DMS153 treated with DMSO at 0.1 percent for 48 hours (cell line): ENCODE data around the gene PDE1C.

Experiments used
- DNase-seq: peaks from one replicate; lab custom pipeline; 2025; ENCODE audit not compliant: unreplicated experiment; lab: John Stamatoyannopoulos, UW

Gene PDE1C

GRCh38 chr7:31788445-31788844, 281.8 kb downstream of the PDE1C start:
- DNase-seq, result no peak

GRCh38 chr7:31786326-31786725, 283.9 kb downstream of the PDE1C start:
- DNase-seq, result no peak

DNA sequence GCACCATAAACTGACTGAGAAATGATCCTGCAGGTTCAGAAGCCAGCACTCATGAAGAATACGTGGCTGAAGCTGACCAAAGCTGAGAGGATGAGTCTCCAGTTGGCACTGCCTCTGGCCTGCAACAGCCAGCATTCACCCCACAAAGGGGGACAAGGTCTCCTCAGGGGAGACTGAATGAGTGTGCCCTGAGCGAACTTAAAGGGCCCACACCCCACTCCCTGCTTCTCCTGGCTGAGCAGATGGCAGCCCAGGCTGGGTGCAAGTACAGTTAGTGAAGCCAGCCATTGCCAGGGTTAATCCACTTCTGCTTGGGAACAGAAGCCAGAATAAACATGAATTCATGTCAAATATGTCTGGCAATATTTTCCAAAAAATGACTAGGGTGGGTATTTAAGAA, 285.1 kb downstream of the PDE1C start:
- no peak for DNase-seq

- no peak for DNase-seq
These were observed 287.0 kb downstream of the PDE1C start for GRCh38 chr7:31783221-31783620.

DNA sequence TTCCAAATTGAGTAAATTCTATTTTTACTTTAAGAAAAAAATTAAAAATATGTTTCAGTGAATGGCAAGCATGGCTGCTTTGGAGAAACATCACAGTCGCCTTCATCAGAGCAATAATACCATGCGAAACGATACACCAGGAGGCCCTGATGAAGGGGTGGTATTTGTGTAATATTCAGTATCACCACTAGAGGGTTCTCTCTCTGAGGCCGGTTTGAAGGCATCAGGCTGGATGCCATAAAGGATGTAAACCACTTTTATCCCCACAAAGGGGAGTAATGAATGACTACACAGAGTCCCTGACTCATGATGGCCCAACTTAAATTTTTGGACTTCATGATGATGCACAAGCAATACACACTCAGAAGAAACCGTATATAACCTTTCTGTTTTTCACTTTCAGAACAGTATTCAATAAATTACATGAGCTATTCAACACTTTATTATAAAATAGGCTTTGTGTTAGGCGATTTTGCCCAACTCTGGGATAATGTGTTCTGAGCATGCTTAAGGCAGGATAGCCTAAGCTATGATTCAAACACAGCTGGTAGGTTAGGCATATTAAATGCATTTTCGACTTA, 287.7 kb downstream of the PDE1C start:
- DNase-seq, result peak; percentile 80

DNA sequence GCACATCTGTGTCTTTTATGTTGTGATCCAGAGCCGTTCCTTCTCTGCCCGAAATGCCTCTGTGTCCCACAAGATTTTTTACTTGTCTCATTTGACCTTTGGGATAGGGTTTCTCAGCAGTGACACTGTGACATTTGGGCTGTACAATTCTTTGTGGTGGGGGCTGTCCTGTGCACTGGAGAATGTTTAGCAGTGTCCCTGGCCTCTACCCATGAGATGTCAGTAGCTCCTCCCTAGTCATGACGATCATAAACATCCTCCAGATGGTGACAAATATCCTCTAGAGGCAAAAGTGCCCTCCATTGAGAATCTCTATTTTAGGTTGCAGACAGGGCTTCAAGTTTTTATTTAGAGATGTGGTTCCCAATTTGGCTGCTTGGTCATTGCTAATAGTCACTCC, 291.9 kb downstream of the PDE1C start:
- no peak for DNase-seq

DNA sequence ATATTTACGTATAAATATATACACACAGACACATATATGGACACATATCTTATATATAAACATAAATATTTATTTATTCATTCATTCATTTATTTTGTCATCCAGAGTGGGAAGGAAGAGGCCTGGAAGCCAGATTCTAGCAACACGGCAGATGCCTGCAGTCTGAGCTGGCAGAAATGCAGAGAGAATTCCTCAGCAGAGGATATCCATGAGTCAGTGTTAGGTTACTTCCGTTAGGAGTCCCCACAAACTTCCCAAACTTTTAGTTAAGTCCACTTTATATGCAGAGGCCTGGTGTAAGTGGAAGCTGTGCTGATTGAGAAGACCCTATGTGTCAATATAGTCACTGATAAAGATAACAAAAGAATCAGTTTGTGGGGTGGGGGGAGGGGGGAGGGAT, 293.6 kb downstream of the PDE1C start:
- no peak for DNase-seq

GRCh38 chr7:31775556-31775955, 294.7 kb downstream of the PDE1C start:
- DNase-seq, result peak; percentile 80

DNA sequence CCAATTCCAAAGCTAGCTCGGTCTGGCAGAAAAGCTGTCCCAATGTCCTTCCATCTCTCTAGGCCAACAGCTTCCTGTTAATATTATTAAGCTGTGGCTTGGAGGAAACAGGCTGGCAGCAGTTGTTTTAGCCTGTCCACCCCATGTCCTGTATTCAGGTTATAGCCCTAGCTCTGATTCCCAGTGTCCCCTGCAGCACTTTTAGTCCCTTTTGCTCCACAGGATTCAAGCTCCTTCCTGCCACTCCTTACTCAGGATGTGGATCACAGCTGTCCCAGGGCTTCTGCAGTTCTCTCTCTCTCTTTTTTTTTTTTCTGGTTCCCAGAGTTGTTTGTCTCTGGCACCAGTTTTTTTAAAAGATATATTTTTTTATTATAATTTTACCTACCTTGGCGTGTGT, 298.0 kb downstream of the PDE1C start:
- DNase-seq, result no peak

- no peak for DNase-seq
These were observed 302.4 kb downstream of the PDE1C start for GRCh38 chr7:31767686-31768358.

GRCh38 chr7:31764462-31764861, 305.7 kb downstream of the PDE1C start:
- DNase-seq, result no peak

GRCh38 chr7:31763548-31763947, 306.7 kb downstream of the PDE1C start:
- no peak for DNase-seq

- DNase-seq, result no peak
These were observed 308.6 kb downstream of the PDE1C start for GRCh38 chr7:31761646-31762045.

- no peak for DNase-seq
These were observed 311.5 kb downstream of the PDE1C start for GRCh38 chr7:31758755-31759154.

DNA sequence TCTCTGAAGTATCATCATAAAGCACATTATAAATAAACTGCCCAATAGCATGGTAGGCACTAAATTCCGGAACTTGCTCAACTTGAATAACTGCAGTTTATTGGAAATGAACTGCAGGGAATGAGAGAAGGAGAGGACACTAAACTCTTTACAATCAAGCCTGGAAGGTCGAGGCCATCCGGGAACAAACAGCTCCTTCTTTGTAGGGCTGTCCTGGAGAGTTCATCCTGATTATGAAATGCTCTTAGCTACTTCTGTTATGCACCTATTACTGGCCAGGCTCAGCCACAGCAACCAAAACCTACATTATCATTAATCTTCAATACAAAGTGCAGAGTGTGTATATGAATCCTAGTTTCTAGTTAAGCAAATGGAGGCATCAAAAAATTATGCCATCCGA, 318.5 kb downstream of the PDE1C start:
- DNase-seq, result no peak

GRCh38 chr7:31748084-31748483, 322.1 kb downstream of the PDE1C start:
- no peak for DNase-seq

- no peak for DNase-seq
These were observed 322.7 kb downstream of the PDE1C start for GRCh38 chr7:31747553-31747952.

GRCh38 chr7:31744294-31744874, 325.8 kb downstream of the PDE1C start:
- peak; percentile 82 for DNase-seq

DNA sequence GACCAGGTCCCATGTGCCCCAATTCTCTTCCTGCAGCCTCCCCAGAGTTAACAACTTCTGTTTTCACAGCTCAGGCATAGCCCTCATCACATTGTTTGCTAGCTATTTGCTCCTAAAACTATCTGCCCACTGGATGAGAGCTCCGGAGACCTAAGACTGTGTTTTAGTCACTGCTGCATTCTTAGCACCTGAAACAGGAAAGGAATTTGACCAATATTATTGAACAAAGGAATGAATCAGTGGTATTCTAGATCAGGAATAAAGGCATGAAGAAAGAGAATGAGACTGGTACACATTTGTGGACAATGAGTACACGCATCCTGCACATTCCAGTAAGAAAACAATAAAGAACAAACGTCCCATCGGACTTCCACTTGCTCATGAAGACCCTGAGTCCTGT, 328.4 kb downstream of the PDE1C start:
- DNase-seq, result no peak

GRCh38 chr7:31735991-31736982, 333.9 kb downstream of the PDE1C start:
- peak; percentile 88 for DNase-seq

- DNase-seq, result no peak
These were observed 335.8 kb downstream of the PDE1C start for GRCh38 chr7:31734456-31734855.
